ENCODE results near the gene AGXT.

- TF ChIP-seq EZH2 (IDR thresholded peaks at IDR 0.05) = no peak
- no peak for TF ChIP-seq POLR2AphosphoS5 (IDR thresholded peaks at IDR 0.05; ENCODE audit: borderline replicate concordance, low read depth, low read length)
- no peak for TF ChIP-seq FOXP2 (optimal IDR thresholded peaks at IDR 0.05; ENCODE audit: control extremely low read depth, extremely low read length, insufficient read depth)
Measured at GRCh38 chr2:240906911-240907590, 38.4 kb downstream of the AGXT start.
